NCI-H146 treated with DMSO at 0.1 percent for 48 hours (cell line): ENCODE data around the gene CLCN6.
A peak's percentile ranks its signal among the peaks of the same experiment; 100 is the strongest.

Source experiments
- DNase-seq: peaks from one replicate; lab custom pipeline; 2025; ENCODE audit not compliant: unreplicated experiment; lab: John Stamatoyannopoulos, UW

The CLCN6 gene

DNA sequence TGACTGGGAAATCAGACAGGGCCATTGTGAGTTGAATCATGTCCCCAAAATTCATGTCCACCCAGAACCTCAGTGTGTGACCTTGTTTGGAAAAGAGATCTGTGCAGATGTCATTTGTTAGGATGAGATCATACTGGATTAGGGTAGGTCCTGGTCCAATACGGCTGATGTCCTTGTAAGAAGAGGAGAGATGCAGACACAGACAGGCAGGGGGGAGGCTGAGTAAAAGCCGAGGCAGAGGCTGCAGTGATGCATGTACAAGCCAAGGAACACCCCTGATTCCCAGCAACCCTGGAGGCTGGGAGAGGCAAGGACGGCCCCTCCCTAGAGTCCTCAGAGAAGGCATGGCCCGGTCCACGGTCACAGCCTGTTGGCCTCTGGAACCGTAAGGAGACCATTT is 68.6 kb downstream of the CLCN6 start:
- no peak for DNase-seq

- DNase-seq = no peak
These were observed 69.1 kb downstream of the CLCN6 start for GRCh38 chr1:11875094-11875493.

- no peak for DNase-seq
These were observed 71.1 kb downstream of the CLCN6 start for GRCh38 chr1:11877074-11877473.

DNA sequence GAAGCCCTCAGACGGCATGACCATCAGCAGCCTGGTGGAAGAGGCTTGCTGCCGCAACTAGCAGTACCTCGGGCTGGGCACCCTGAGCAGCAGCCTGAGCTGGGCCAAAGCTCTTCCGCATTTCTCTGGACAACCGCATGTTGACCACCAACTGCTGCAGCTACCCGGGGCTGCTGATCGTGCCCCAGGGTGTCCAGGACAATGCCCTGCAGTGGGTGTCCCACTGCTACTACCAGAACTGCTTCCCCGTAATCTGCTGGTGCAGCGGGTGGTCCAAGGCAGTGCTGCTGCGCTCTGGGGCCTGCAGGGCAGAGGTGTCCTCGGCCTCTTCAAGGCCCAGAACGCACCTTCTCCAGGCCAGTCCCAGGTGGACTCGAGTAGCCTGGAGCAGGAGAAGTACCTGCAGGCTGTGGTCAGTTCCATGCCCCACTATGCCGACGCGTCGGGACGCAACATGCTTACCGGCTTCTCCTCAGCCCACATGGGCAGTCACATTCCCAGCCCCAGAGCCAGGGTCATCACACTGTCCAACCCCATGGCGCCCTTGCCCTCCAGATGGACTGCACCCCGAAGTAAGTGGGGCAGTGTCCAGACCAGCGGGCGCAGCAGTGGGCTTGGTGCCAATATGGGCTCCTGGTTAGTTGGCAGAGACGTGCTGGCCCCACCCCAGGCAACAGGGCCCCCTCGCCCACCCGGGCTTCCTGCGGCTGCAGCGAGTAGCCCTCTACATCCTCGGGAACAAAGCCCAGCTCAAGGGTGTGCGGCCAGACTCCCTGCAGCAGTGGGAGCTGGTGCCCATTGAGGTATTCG is 72.3 kb downstream of the CLCN6 start:
- no peak for DNase-seq

DNA sequence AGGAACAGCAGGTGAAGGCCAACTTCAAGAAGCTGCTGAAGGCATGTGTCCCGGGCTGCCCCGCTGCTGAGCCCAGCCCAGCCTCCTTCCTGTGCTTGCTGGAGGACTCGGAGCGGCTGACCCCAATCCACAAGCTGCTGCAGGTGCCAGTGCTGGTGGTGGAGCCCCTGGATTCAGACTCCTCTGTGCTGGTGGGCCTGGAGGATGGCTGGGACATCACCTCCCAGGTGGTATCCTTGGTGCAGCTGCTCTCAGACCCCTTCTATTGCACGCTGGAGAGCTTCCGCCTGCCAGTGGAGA is 72.8 kb downstream of the CLCN6 start:
- no peak for DNase-seq

DNA sequence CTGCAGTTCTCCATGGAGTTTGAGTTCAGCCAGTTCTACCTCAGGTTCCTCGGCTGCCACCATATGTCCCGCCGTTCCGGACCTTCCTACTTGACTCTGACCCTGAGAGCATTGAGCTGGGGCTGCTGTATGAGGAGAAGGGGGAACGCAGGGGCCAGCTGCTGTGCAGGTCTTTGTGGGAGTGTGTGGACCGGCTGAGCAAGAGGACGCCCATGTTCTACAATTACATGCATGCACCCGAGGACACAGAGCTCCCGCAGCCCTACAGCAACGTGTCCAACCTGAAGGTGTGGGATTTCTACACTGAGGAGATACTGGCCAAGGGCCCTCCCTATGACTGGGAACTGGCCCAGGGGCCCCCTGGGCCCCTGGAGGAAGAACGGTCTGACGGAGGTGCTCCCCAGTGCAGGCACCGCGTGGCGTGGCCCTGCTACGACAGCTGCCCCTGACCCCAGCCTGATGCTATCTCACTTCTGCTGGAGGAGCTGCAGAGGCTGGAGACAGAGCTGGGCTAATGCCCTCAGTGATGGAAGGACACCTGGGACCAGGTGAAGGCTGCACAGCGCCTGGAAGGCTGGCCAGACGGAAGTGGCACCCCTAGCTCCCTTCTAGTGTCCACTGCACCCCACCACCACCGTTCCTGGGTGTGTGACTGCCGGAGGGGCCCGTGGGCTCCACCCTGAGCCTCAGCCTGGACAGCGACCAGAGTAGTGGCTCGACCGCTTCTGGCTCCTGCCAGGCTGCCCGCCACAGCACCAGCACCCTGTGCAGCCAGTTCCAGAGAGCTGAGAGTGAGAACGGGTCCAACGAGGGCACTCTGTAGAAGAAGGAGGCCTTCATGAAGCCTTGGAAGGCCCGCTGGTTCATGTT is 73.6 kb downstream of the CLCN6 start:
- DNase-seq = no peak

GRCh38 chr1:11880181-11880575 is 74.2 kb downstream of the CLCN6 start:
- no peak for DNase-seq

- no peak for DNase-seq
These were observed 75.1 kb downstream of the CLCN6 start for GRCh38 chr1:11880911-11881748.

GRCh38 chr1:11881749-11882441 is 75.9 kb downstream of the CLCN6 start:
- DNase-seq = no peak

DNA sequence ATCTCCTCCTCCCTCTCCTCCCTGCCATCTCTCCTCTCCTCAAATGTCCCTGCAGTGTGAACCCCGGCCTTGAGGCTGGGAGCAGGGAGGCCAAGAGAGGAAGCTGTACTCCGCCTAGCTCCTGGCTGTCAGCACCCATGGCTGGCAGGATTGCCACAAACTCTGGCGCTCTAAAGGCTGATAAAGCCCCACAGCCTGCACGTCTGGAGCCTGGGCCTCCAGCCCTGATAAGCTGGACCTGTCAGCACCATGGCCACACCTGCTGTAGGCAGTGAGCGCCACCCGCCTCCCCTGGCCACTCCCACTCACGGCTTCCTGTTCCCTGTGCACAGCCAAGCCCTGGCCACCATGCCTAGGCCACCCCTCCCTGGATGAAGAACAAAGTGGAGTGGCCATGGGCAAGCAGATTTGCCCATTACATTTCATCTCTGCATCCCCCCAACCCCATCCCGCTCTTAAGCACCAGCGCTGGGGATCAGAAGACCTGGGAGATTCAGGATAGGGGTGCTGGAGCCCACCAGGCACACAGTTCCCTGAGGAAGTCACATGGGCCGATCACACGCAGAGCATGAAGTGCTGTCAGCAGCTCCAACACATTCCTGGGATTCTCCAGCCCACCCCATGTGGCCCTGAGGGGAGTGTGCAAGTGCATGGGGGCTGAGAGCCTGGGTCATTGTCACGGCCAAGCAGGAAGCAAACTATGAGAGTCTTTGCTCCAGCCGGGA is 77.0 kb downstream of the CLCN6 start:
- DNase-seq = peak; percentile 36

- no peak for DNase-seq
These were observed 79.9 kb downstream of the CLCN6 start for GRCh38 chr1:11885916-11886315.

DNA sequence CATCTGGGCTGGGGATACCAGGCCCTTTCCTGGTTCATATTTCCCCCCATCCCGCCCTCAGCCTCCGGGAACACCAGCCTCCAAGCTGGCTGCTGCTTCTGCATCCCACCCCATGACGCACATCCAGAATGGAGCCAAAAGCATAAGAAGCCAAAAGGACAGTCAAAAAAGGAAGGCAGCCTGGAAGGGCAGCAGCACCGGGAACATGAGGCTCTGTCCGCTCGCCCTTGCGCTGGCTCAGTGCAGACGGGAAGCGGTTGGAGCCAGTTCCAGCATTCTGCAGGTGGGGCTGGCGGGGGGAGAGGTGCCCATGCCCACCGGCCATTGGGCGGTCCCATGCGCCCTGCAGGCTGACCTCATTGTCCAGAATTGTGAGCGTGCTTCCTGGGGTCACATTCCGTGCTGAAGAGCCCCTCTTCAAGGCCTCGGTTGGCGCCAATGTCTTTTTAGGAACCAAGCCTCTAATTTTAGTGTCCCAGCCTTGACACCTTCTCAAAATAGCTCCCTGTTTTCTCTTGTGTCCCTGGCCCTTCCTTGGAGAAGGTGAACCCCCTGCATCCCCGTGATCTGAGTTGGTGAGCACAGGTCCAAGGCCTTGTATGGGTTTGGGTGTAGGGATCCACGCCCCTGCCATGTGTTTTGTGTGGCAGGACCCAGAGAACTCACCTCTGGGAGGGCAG is 81.1 kb downstream of the CLCN6 start:
- no peak for DNase-seq

- no peak for DNase-seq
These were observed 81.6 kb downstream of the CLCN6 start for GRCh38 chr1:11887666-11888007.

DNA sequence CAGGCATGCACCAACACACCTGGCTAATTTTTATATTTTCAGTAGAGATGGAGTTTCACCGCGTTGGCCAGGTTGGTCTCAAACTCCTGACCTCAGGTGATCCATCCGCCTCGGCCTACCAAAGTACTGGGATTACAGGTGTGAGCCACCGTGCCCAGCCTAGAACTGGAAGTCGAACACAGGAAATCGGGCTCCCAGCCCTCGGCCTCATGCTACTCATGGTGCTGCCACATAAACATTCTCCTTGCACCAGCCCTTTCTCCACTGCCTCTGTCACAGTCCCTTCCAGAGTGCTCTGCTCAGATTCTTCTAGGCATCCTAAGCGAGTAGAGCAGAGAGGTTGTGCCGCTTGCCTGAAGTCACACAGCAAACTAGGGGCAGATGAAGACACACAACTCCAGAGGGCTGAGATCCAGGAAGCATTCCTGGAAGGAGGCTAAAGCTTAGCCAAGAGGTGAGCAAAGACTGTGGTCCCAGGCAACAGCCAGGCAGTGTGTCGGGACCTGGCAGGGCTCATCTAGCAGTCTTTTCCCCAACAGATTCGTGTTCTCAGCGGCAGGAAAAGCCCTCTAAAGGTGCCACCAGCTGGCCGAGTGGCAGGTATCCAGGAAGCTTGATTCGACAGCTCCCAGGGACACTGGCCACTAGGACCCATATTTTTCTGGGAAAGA is 82.3 kb downstream of the CLCN6 start:
- no peak for DNase-seq

- DNase-seq = no peak
These were observed 82.9 kb downstream of the CLCN6 start for GRCh38 chr1:11888877-11889208.

DNA sequence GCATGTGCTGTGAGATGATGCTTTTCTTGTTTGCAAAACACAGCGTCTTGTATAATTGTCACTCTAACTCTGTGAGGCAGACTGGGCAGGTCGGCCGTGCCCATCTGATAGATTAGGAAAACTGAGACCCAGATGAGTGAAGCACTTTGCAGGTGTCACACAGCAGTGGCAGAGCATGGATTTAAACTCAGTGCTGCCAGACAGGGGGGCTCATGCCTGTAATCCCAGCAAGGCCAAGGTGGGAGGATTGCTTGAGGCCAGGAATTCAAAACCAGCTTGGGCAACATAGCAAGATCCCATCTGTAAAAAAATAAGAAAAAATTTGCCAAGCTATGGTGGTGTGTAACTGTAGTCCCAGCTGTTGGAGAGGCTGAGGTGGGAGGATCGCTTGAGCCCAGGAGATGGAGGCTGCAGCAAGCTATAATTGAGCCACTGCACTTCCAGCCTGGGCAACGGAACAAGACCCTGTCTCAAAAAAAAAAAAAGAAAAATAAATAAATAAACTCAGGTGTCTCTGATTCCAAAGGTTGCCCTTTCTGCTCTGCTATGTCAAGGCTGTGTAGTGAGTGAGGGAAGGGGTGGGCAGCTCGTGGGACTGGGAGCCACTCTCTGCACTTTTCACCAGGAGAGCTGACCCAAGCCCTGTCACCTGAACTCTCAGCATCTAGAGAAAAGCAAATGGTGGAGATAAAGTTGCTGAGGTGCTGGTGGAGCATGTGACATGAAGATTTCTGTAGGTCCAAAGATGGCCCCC is 85.6 kb downstream of the CLCN6 start:
- DNase-seq = no peak
